NT2/D1 (cell line): ENCODE results near the gene PCGF1.

Experiments used
- YY1 ChIP-seq: IDR thresholded peaks from 2 replicates; pipeline ENCODE4 v1.6.1; 2011; ENCODE audit not compliant: insufficient read length, insufficient read depth
- ZNF274 ChIP-seq: IDR thresholded peaks from 2 replicates; pipeline ENCODE4 v1.6.1; 2011; ENCODE audit warnings: mild to moderate bottlenecking, low read depth, low read length

- TF ChIP-seq YY1: no peak
- TF ChIP-seq ZNF274: no peak
Observed at GRCh38 chr2:74548285-74548899, 40.9 kb upstream of the PCGF1 start.
